ENCODE results near the gene MAZ. TPM values are rescaled to one million over a fixed set of nuclear protein-coding genes. Genes with fewer than 3 reads are reported as not detected.
"Not testable (repeated sequence)": the region's sequence is repeated elsewhere in the genome, so short reads cannot be mapped to it uniquely, and the experiment has no call there.

The MAZ gene
- total and polyA plus RNA-seq, 2 of the 13 experiments (the other 11 are each of a cell fraction or from before 2014, with no cell fraction given): 203 to 277 TPM

- no peak for TF ChIP-seq IKZF5 (CRISPR knock-in tag; IDR thresholded peaks at IDR 0.05)
Measured at GRCh38 chr16:29831490-29831889, 25.2 kb downstream of the MAZ start (continued).

GRCh38 chr16:29833219-29833618 lies 26.9 kb downstream of the MAZ start:
- in situ Hi-C loops (cut with HindIII; ENCODE audit: extremely low pct_ligation_motif_present, low pct_unique_long_range_greater_than_20kb); H3K4me2 ChIP-seq (ENCODE audit: low read depth, low read length); H3K27me3 ChIP-seq (ENCODE audit: control insufficient read depth in 1 of 2, insufficient read depth in 2 of 2, low read length in 2 of 2); H3K9me3 ChIP-seq (ENCODE audit: low read length); DNase-seq (ENCODE audit: low spot score); FAIRE-seq; H3K9ac ChIP-seq (ENCODE audit: insufficient read depth, low read depth, low read length); H4K20me1 ChIP-seq (ENCODE audit: insufficient read depth, low read length); H3K27ac ChIP-seq (ENCODE audit: extremely low read length, insufficient read depth, low read length); BruUV-seq (replicated peaks); H3K4me3 ChIP-seq (replicated peaks in 1 of 3; ENCODE audit: insufficient read depth in 1 of 3, low read depth in 2 of 3, low read length in 3 of 3); H2AFZ ChIP-seq (ENCODE audit: low read length); H3K79me2 ChIP-seq (ENCODE audit: insufficient read depth, low read length); intact Hi-C loops (cut with micrococcal nuclease; ENCODE audit: unreplicated experiment); ATAC-seq; CTCF ChIA-PET (ENCODE audit: low intra/inter-chr PET ratio, low total read pairs): not testable (repeated sequence)
- peaks cover 24% of the 10 kb centered on the region for H3K4me1 ChIP-seq (ENCODE audit: insufficient read depth, low read length)
- WGBS (ENCODE audit: low lambda C conversion rate): 96% methylated on average over 4 of the region's 4 CpGs
- POLR2A ChIA-PET: interaction anchor here (0.7 to 1.5 kb wide), 2 partner anchors 11 to 16 kb away, joined by 3 to 4 read pairs; no protein-coding TSS in a partner anchor
- peak; percentile 82 for TF ChIP-seq ZNF121 (CRISPR knock-in tag; IDR thresholded peaks at IDR 0.05)
- H3K36me3 ChIP-seq (replicated peaks in 1 of 2; ENCODE audit: control insufficient read depth in 1 of 2, insufficient read depth in 2 of 2, low read length in 2 of 2): peaks cover 5 to 13% of the 10 kb centered on the region in 2 experiments; a peak in 4 of 5 replicates

GRCh38 chr16:29834079-29834478 lies 27.8 kb downstream of the MAZ start:
- no peak overlapping the region for H3K4me2 ChIP-seq (ENCODE audit: low read depth, low read length)
- no peaks in the 10 kb centered on the region for H4K20me1 ChIP-seq (ENCODE audit: insufficient read depth, low read length)
- H2AFZ ChIP-seq (ENCODE audit: low read length): no peak overlapping the region
- no TSS peak for BruUV-seq (replicated peaks)
- DNase-seq (ENCODE audit: low spot score) (no peak), ATAC-seq (no peak), FAIRE-seq (no peak)
- intact Hi-C loops (cut with micrococcal nuclease; ENCODE audit: unreplicated experiment): no loop called here
- TF ChIP-seq ZNF747 (CRISPR knock-in tag; IDR thresholded peaks at IDR 0.05; ENCODE audit: borderline replicate concordance) (no peak), HNF4A (CRISPR knock-in tag; IDR thresholded peaks at IDR 0.05) (no peak), ZNF138 (CRISPR knock-in tag; IDR thresholded peaks at IDR 0.05; ENCODE audit: low read depth) (no peak), NFKB2 (CRISPR knock-in tag; IDR thresholded peaks at IDR 0.05; ENCODE audit: borderline replicate concordance) (no peak), RORA (CRISPR knock-in tag; IDR thresholded peaks at IDR 0.05) (no peak)
- no peak overlapping the region for H3K27ac ChIP-seq (ENCODE audit: extremely low read length, insufficient read depth, low read length)
- CTCF ChIA-PET (ENCODE audit: low intra/inter-chr PET ratio, low total read pairs): no interaction called here
- in situ Hi-C loops (cut with HindIII; ENCODE audit: extremely low pct_ligation_motif_present, low pct_unique_long_range_greater_than_20kb): no loop called here
- no peaks in the 10 kb centered on the region for H3K9me3 ChIP-seq (ENCODE audit: low read length)
- no peaks in the 10 kb centered on the region for H3K79me2 ChIP-seq (ENCODE audit: insufficient read depth, low read length)
- 96% methylated on average over 5 of the region's 5 CpGs for WGBS (ENCODE audit: low lambda C conversion rate)
- H3K4me3 ChIP-seq (replicated peaks in 1 of 3; ENCODE audit: insufficient read depth in 1 of 3, low read depth in 2 of 3, low read length in 3 of 3): no peak overlapping the region
- H3K27me3 ChIP-seq (ENCODE audit: control insufficient read depth in 1 of 2, insufficient read depth in 2 of 2, low read length in 2 of 2): no peaks in the 10 kb centered on the region
- peaks cover 16% of the 10 kb centered on the region for H3K4me1 ChIP-seq (ENCODE audit: insufficient read depth, low read length)
- peaks cover 5 to 13% of the 10 kb centered on the region in 2 experiments; a peak in 4 of 5 replicates for H3K36me3 ChIP-seq (replicated peaks in 1 of 2; ENCODE audit: control insufficient read depth in 1 of 2, insufficient read depth in 2 of 2, low read length in 2 of 2)
- no peak overlapping the region for H3K9ac ChIP-seq (ENCODE audit: insufficient read depth, low read depth, low read length)
- POLR2A ChIA-PET: interaction anchor here (1.2 to 1.4 kb wide), 3 partner anchors 17 to 28 kb away, joined by 3 to 8 read pairs (median 5); partner anchors contain the start of genes MAZ and PAGR1

Measured in HepG2 (cell line).